IMR-90 (cell line): ENCODE measurements around the gene PPP1R9B. TPM values are rescaled to one million over a fixed set of nuclear protein-coding genes. Genes with fewer than 3 reads are reported as not detected.

Source experiments
- ATAC-seq: fragments of 200-7000 bp; cut with Tn5 transposase; 2 replicates; pipeline ENCODE4 v1.9.1; 2020; ENCODE audit warnings: low read depth, mild to moderate bottlenecking, moderate library complexity
- BruUV-seq: library from RNA; stranded (reverse); fragments of 400-500 nt; replicated peaks from 2 replicates; lab custom pipeline; 2021; lab: Mats Ljungman, UMichigan
- CTCF ChIA-PET: fragments of 300-600 bp; formaldehyde crosslinking; extraction: SDS; loops from one replicate; lab custom pipeline; 2021; ENCODE audit warnings: antibody characterized with exemption; lab: Yijun Ruan, JAX
- POLR2A ChIA-PET: fragments of 300-600 bp; sonication (Branson Sonifier 250); formaldehyde crosslinking; loops from one replicate; lab custom pipeline; 2022; ENCODE audit warnings: antibody characterized with exemption; ENCODE audit not compliant: unreplicated experiment; lab: Charles Lee
- DNase-seq: peaks from one replicate; pipeline ENCODE4 v3.0.0; 2013
- H2AFZ ChIP-seq: replicated peaks from 2 replicates; pipeline ENCODE3; 2013; ENCODE audit warnings: low read length, mild to moderate bottlenecking; ENCODE audit not compliant: poor library complexity
- H2AK5ac ChIP-seq: 2 replicates; pipeline ENCODE4 v1.6.1; 2013; ENCODE audit warnings: low read depth, low read length, inconsistent platforms
- H2AK9ac ChIP-seq: replicated peaks from 2 replicates; pipeline ENCODE3; 2013; ENCODE audit warnings: mild to moderate bottlenecking, low read depth, low read length, moderate library complexity; ENCODE audit not compliant: poor library complexity
- H2BK120ac ChIP-seq: 2 replicates; pipeline ENCODE4 v1.6.1; 2013; ENCODE audit warnings: low read depth, low read length, inconsistent platforms
- H2BK15ac ChIP-seq: 3 replicates; pipeline ENCODE4 v1.6.1; 2013; ENCODE audit warnings: low read depth, low read length, inconsistent platforms
- H2BK20ac ChIP-seq: 2 replicates; pipeline ENCODE4 v1.6.1; 2013; ENCODE audit warnings: low read depth, mild to moderate bottlenecking, inconsistent platforms, low read length, moderate library complexity
- H2BK5ac ChIP-seq: 2 replicates; pipeline ENCODE4 v1.6.1; 2013; ENCODE audit warnings: mild to moderate bottlenecking, low read depth, low read length, inconsistent platforms; ENCODE audit not compliant: poor library complexity, severe bottlenecking
- H3K14ac ChIP-seq: replicated peaks from 2 replicates; pipeline ENCODE4 v1.6.1; 2013; ENCODE audit warnings: low read depth, low read length, inconsistent platforms
- H3K18ac ChIP-seq: 2 replicates; pipeline ENCODE4 v1.6.1; 2013; ENCODE audit warnings: low read depth, low read length, control low read depth
- H3K23ac ChIP-seq: 2 replicates; pipeline ENCODE4 v1.6.1; 2013; ENCODE audit warnings: low read depth, low read length, inconsistent platforms
- H3K27ac ChIP-seq: 2 replicates; pipeline ENCODE4 v1.5.1; 2013; ENCODE audit warnings: mild to moderate bottlenecking, control low read depth, low read length; ENCODE audit not compliant: insufficient read depth
- H3K27me3 ChIP-seq: 2 replicates; pipeline ENCODE4 v1.6.1; 2013; ENCODE audit warnings: low read length; ENCODE audit not compliant: control insufficient read depth, insufficient read depth
- H3K36me3 ChIP-seq: 2 replicates; pipeline ENCODE4 v1.6.1; 2013; ENCODE audit warnings: low read length, mixed read lengths; ENCODE audit not compliant: control insufficient read depth, insufficient read depth
- H3K4ac ChIP-seq: 2 replicates; pipeline ENCODE4 v1.6.1; 2013; ENCODE audit warnings: low read depth, low read length, inconsistent platforms
- H3K4me1 ChIP-seq: 2 replicates; pipeline ENCODE4 v1.6.1; 2013; ENCODE audit warnings: low read length, mixed read lengths; ENCODE audit not compliant: control insufficient read depth, insufficient read depth
- H3K4me2 ChIP-seq: 2 replicates; pipeline ENCODE4 v1.6.1; 2013; ENCODE audit warnings: low read depth, mild to moderate bottlenecking, control low read depth, low read length, moderate library complexity
- H3K4me3 ChIP-seq: 2 replicates; pipeline ENCODE4 v1.5.1; 2013; ENCODE audit warnings: low read depth, mild to moderate bottlenecking, control low read depth, low read length, moderate library complexity; ENCODE audit not compliant: insufficient read depth
- H3K56ac ChIP-seq: 2 replicates; pipeline ENCODE4 v1.6.1; 2013; ENCODE audit warnings: low read length, inconsistent platforms; ENCODE audit not compliant: insufficient read depth; ENCODE audit errors: extremely low read depth
- H3K79me1 ChIP-seq, 2 experiments: 2 replicates each; pipeline ENCODE4 v1.6.1; 2013; ENCODE audit warnings: low read length in 2 of 2, inconsistent platforms in 1 of 2, low read depth in 1 of 2
- H3K9ac ChIP-seq: 2 replicates; pipeline ENCODE4 v1.6.1; 2013; ENCODE audit warnings: low read depth, low read length, control low read depth
- H3K9me1 ChIP-seq: 2 replicates; pipeline ENCODE4 v1.6.1; 2013; ENCODE audit warnings: low read length, inconsistent platforms; ENCODE audit not compliant: insufficient read depth
- H3K9me3 ChIP-seq: 2 replicates; pipeline ENCODE4 v1.6.1; 2013; ENCODE audit warnings: low read length; ENCODE audit not compliant: control insufficient read depth, insufficient read depth
- H4K20me1 ChIP-seq: 2 replicates; pipeline ENCODE4 v1.6.1; 2013; ENCODE audit warnings: low read length, inconsistent platforms; ENCODE audit not compliant: insufficient read depth
- H4K5ac ChIP-seq: 2 replicates; pipeline ENCODE4 v1.6.1; 2013; ENCODE audit warnings: mild to moderate bottlenecking, low read depth, low read length, control low read depth
- H4K8ac ChIP-seq, 2 experiments: 2 replicates each; pipeline ENCODE4 v1.6.1; 2013; ENCODE audit warnings: low read depth in 2 of 2, low read length in 2 of 2, control low read depth in 1 of 2, inconsistent platforms in 1 of 2
- H4K91ac ChIP-seq: 2 replicates; pipeline ENCODE4 v1.6.1; 2013; ENCODE audit warnings: low read depth, low read length, inconsistent platforms; ENCODE audit not compliant: insufficient read depth
- CTCF ChIP-seq: conservative IDR thresholded peaks from 2 replicates; pipeline ENCODE4 v1.5.1; 2012; ENCODE audit warnings: mild to moderate bottlenecking, low read depth, low read length, improper control_type of control experiment
- MAZ ChIP-seq: IDR thresholded peaks from 2 replicates; pipeline ENCODE4 v1.6.1; 2012; ENCODE audit warnings: low read depth, mild to moderate bottlenecking, low read length, improper control_type of control experiment, moderate library complexity, borderline replicate concordance
- RCOR1 ChIP-seq: IDR thresholded peaks from 2 replicates; pipeline ENCODE4 v1.6.1; 2012; ENCODE audit warnings: mild to moderate bottlenecking, low read length, improper control_type of control experiment; ENCODE audit not compliant: insufficient replicate concordance
- USF2 ChIP-seq: fragments of 150-350 bp; IDR thresholded peaks from 2 replicates; pipeline ENCODE4 v1.6.1; 2017; ENCODE audit warnings: mild to moderate bottlenecking, antibody characterized with exemption, low read length, low read depth
- WGBS, 2 experiments: methylation state at CpG; one replicate each; pipeline versions ENCODE4 v1.1.5 to v1.1.7; 2013; ENCODE audit warnings: missing lambda C conversion rate in 2 of 2; ENCODE audit not compliant: insufficient read length in 1 of 2; ENCODE audit errors: extremely low coverage in 2 of 2; 5-methylcytosine and 5-hydroxymethylcytosine counted together
- dilution Hi-C: fragments of 300-500 bp; cut with HindIII; formaldehyde crosslinking; loops from one replicate; pipeline ENCODE4 v1.14.3; 2018; ENCODE audit warnings: low sequenced_read_pairs; ENCODE audit not compliant: unreplicated experiment
- in situ Hi-C: fragments of 300-500 bp; cut with MboI; formaldehyde crosslinking; loops from 3 replicates; pipeline ENCODE4 v1.14.3; 2019; ENCODE audit warnings: low sequenced_read_pairs, inconsistent platforms, mixed read lengths
- intact Hi-C: fragments of 100-400 bp; cut with micrococcal nuclease; formaldehyde crosslinking; loops from 2 replicates; pipeline ENCODE4 v1.10.0; 2022
- polyA plus RNA-seq, 3 experiments: library from polyadenylated mRNA; depleted of rRNA; stranded (reverse); fragments of >200 nt; gene quantifications; 2 replicates each; pipeline ENCODE4 v1.2.3, GENCODE V29; 2012; ENCODE audit warnings: low replicate concordance in 1 of 3
- total RNA-seq: library from RNA; depleted of rRNA; stranded (reverse); fragments of >200 nt; gene quantifications from 2 replicates; pipeline ENCODE4 v1.2.3, GENCODE V29; 2012

The PPP1R9B gene
- total and polyA plus RNA-seq, 2 of the 4 experiments (the other 2 are of a cell fraction): 23.0 to 28.0 TPM

- H2BK120ac ChIP-seq: peak overlapping the region; percentile 72
- dilution Hi-C loops: no loop called here
- H2AK5ac ChIP-seq: peak overlapping the region; percentile 93
- TF ChIP-seq MAZ (0 out of 2 replicates have a peak, but pooled peaks have one; percentile 2), USF2 (no peak), CTCF (no peak), RCOR1 (no peak)
- peak overlapping the region; percentile 65 to 86; a peak in 3 of 4 replicates for H4K8ac ChIP-seq
- peaks cover 4% of the 10 kb centered on the region; the same call in 1 of the 2 replicates for H3K9me1 ChIP-seq
- peaks cover 100% of the 10 kb centered on the region for H4K20me1 ChIP-seq
- ATAC-seq (peak; percentile 0), DNase-seq (peak; percentile 77)
- H2AK9ac ChIP-seq: peak overlapping the region; percentile 77
- ChIA-PET POLR2A (interaction anchor here (0.6 to 2.1 kb wide), 5 partner anchors 13 to 23 kb away, joined by 3 to 19 read pairs (median 7); partner anchors contain the start of gene COL1A1), CTCF (no interaction called here)
- BruUV-seq: no TSS peak
- H4K5ac ChIP-seq: peak overlapping the region; percentile 83
- H3K9ac ChIP-seq: peak overlapping the region; percentile 58
- peaks cover 11% of the 10 kb centered on the region; the same call in 1 of the 2 replicates for H3K4me1 ChIP-seq
- H3K9me3 ChIP-seq: no peaks in the 10 kb centered on the region
- peak overlapping the region; percentile 88; the same call in 1 of the 2 replicates for H3K56ac ChIP-seq
- no peak overlapping the region for H3K4me3 ChIP-seq
- H3K23ac ChIP-seq: peak overlapping the region; percentile 91
- no peak overlapping the region for H3K4me2 ChIP-seq
- H3K36me3 ChIP-seq: peaks cover 87% of the 10 kb centered on the region
- H2BK15ac ChIP-seq: 0 out of 3 replicates have a peak overlapping the region, but pooled peaks have one; percentile 5
- H3K18ac ChIP-seq: peak overlapping the region; percentile 67
- WGBS, 2 experiments: 57% methylated on average over 1 of the region's 4 CpGs; no CpG with 5 or more reads in 1 of the 2 experiments
- peak overlapping the region; percentile 83 for H4K91ac ChIP-seq
- H3K79me1 ChIP-seq: peaks cover 4 to 70% of the 10 kb centered on the region in 2 experiments; a peak in 3 of 4 replicates
- peak overlapping the region; percentile 100 for H3K4ac ChIP-seq
- peak overlapping the region; percentile 91 for H3K14ac ChIP-seq
- H2BK20ac ChIP-seq: no peak overlapping the region
- in situ Hi-C loops: no loop called here
- intact Hi-C loops: no loop called here
- no peaks in the 10 kb centered on the region for H3K27me3 ChIP-seq
- peak overlapping the region; percentile 99 for H3K27ac ChIP-seq
- H2AFZ ChIP-seq: no peak overlapping the region
- H2BK5ac ChIP-seq: peak overlapping the region; percentile 99
Observed at GRCh38 chr17:50187394-50187725, 36.9 kb upstream of the PPP1R9B start.
